Pancreas (tissue), 10 donors: Measurements from ENCODE around the gene MAP7. TPM values are rescaled to one million over a fixed set of nuclear protein-coding genes. Genes with fewer than 3 reads are reported as not detected.

Experiments used
- ATAC-seq, 4 donors: fragments of 200-7000 bp; cut with Tn5 transposase; one replicate each; pipeline versions ENCODE4 v1.8.0 to v1.9.1; 2020; ENCODE audit warnings: mild to moderate bottlenecking in 4 of 4, moderate library complexity in 4 of 4
- DNase-seq, 6 donors: peaks; one replicate each; pipeline ENCODE4 v3.0.0-alpha.2; 2020
- FAIRE-seq: peaks from 2 replicates; lab custom pipeline; 2012; peaks lifted over from hg19 to GRCh38; lab: Jason Lieb, UNC
- H3K27ac ChIP-seq, 4 donors: fragments of 200-600 bp; sonication (generic); 1 replicate in 3 of 4; 2 replicates in 1 of 4; pipeline versions ENCODE4 v1.5.0 to v1.8.0; 2020
- H3K27me3 ChIP-seq, 4 donors: fragments of 200-600 bp; one replicate each; pipeline ENCODE4 v1.8.0; 2021
- H3K36me3 ChIP-seq, 3 donors: fragments of 200-600 bp; sonication (generic) in 1 of 3; one replicate each; pipeline versions ENCODE4 v1.5.0 to v1.8.0; 2020 to 2021
- H3K4me1 ChIP-seq, 3 donors: fragments of 200-600 bp; one replicate each; pipeline ENCODE4 v1.8.0; 2021
- H3K4me3 ChIP-seq, 4 donors: fragments of 200-600 bp; sonication (generic) in 2 of 4; one replicate each; pipeline versions ENCODE4 v1.5.0 to v1.8.0; 2020 to 2021
- H3K9me3 ChIP-seq, 4 donors: fragments of 200-600 bp; one replicate each; pipeline ENCODE4 v1.8.0; 2021
- WGBS, 2 donors: extraction: QIAGEN DNeasy Blood & Tissue Kit; methylation state at CpG; one replicate each; pipeline ENCODE4 v1.1.7; 2013; 5-methylcytosine and 5-hydroxymethylcytosine counted together
- intact Hi-C, 3 donors: fragments of 100-400 bp; cut with DNase I; formaldehyde crosslinking; loops; one replicate each; pipeline versions ENCODE4 v1.11.1 to v1.14.2; 2022
- polyA plus RNA-seq, 2 donors: library from polyadenylated mRNA; stranded (reverse); fragments of 200-250 nt; gene quantifications; one replicate each; pipeline ENCODE4 v1.2.3, GENCODE V29; 2013
- total RNA-seq, 6 donors: library from RNA; stranded (reverse); fragmentation: NEBNext Ultra II Directional in 4 of 6; extraction: Animal tissue kit (Norgen Biotek cat#: 25700) in 4 of 6; gene quantifications; one replicate each; pipeline versions ENCODE4 v1.2.1 to v1.2.4, GENCODE V29; 2021 to 2023
- TF ChIP-seq, protein P1 (sequence below), 4 donors: fragments of 200-600 bp; sonication (generic) in 3 of 4; IDR thresholded peaks; one replicate each; pipeline versions ENCODE4 v1.5.0 to v1.8.0; 2021; ENCODE audit warnings: antibody characterized with exemption in 4 of 4
- donor health status: healthy with polysubstance abuse.
- donor health status: DM: no; HTN: no; CAD: no; lungs with moderate emphysema.
- donor health status: DM: no; HTN: no; CAD: no.
- donor health status: control.
- donor health status: control.
- donor health status: Bipolar disorder and iron deficiency.
- donor health status: DM: yes; HTN: yes; CAD: no.
- donor health status: DM: no; HTN: no; CAD: no.
- donor health status: DM: no; HTN: no; CAD: no.
- donor health status: DM: yes; HTN: yes; CAD: no.

MAP7 gene
- total and polyA plus RNA-seq, 8 donors, result 10.7 to 37.9 (median 24.9) TPM

DNA sequence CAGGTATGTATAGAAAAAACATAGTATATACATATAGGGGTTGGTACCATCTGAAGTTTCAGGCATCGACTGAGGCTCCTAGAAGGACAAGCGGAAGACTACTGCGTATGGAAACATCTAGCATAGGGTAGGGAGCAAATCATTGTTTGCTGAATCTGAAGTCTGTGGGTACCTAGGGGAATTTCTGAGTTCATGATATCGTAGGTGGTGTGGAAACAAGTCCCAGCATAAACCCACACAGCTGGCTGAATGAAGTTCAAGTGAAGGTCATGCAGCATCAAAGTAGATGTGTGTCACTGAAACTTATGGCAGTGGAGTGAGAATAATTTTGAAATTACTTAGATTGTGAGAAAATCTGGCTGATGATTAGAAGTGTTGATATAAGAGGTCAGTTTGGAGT, 39.4 kb downstream of the MAP7 start:
- H3K27me3 ChIP-seq, result no peaks in the 10 kb centered on the region
- TF ChIP-seq, protein P1, sequence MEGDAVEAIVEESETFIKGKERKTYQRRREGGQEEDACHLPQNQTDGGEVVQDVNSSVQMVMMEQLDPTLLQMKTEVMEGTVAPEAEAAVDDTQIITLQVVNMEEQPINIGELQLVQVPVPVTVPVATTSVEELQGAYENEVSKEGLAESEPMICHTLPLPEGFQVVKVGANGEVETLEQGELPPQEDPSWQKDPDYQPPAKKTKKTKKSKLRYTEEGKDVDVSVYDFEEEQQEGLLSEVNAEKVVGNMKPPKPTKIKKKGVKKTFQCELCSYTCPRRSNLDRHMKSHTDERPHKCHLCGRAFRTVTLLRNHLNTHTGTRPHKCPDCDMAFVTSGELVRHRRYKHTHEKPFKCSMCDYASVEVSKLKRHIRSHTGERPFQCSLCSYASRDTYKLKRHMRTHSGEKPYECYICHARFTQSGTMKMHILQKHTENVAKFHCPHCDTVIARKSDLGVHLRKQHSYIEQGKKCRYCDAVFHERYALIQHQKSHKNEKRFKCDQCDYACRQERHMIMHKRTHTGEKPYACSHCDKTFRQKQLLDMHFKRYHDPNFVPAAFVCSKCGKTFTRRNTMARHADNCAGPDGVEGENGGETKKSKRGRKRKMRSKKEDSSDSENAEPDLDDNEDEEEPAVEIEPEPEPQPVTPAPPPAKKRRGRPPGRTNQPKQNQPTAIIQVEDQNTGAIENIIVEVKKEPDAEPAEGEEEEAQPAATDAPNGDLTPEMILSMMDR (IDR thresholded peaks at IDR 0.05), result no peak
- H3K36me3 ChIP-seq, result no peaks in the 10 kb centered on the region
- H3K9me3 ChIP-seq, result no peaks in the 10 kb centered on the region
- 84 to 93% methylated on average over 4 of the region's 4 CpGs for WGBS, 2 donors
- no peak overlapping the region for H3K27ac ChIP-seq
- intact Hi-C loops, result no loop called here
- no peak for DNase-seq
- H3K4me1 ChIP-seq, result peaks cover 4 to 13% (median 10%) of the 10 kb centered on the region in 3 donors
- no peak for FAIRE-seq
- no peak overlapping the region for H3K4me3 ChIP-seq
- no peak for ATAC-seq

DNA sequence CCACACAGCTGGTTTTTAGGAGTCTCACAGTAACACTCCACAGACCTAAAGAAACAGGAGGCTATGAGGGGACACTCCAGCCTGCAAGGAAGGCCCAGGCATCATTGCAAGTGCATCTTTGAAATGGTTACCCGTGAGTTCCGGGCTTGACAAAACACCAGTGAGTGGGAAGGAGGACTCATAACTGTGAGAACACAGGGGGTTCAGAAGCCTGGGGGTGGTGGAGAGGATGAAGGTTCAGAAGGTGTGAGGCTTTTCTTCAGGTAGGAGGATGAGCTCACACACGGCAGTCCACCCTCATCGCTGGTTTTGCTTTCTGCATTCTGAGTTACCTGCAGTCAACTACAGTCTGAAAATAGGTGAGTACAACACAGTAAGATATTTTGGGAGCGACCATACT, 39.9 kb downstream of the MAP7 start:
- TF ChIP-seq, protein P1 (IDR thresholded peaks at IDR 0.05), result no peak
- Histone ChIP-seq H3K9me3 (no peaks in the 10 kb centered on the region), H3K4me1 (peaks cover 4 to 13% (median 10%) of the 10 kb centered on the region in 3 donors), H3K27ac (no peak overlapping the region), H3K27me3 (no peaks in the 10 kb centered on the region), H3K4me3 (no peak overlapping the region), H3K36me3 (no peaks in the 10 kb centered on the region)
- intact Hi-C loops, result no loop called here
- FAIRE-seq (no peak), ATAC-seq (no peak), DNase-seq (no peak)
- 93 to 98% methylated on average over 5 of the region's 5 CpGs for WGBS, 2 donors

DNA sequence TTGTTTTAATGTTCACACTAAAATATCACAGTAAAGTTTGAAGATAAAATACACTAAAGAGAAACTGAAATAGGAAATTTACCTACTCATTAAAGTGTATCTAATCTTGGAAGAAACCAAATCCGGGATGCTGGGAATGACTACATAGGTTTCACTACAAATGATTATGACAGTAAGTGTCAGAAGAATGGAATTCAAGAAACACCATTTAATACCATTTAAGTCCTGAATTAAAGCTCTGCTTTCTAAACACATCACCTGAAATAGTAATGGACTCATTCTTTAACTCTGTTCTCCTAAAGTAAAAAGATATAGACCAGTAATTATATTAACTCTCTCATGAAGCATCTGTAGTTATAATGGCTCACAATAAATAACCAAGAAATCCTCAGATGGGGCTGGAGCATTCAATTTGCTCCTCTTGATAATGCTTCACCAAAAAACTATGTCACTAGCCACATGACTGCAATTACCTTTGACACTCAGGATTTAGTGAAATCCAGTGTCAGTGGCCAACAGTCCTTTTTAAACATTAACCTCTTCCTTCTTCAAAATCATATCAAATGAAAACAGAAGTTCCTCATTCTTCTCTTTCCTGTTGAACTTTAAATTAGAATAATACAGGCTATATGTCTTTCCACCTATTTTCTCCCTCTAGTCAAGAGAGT, 41.4 kb downstream of the MAP7 start:
- no peak for FAIRE-seq
- no peaks in the 10 kb centered on the region for H3K27me3 ChIP-seq
- no peak overlapping the region for H3K27ac ChIP-seq
- no peak overlapping the region for H3K4me3 ChIP-seq
- H3K36me3 ChIP-seq, result no peaks in the 10 kb centered on the region
- TF ChIP-seq, protein P1 (IDR thresholded peaks at IDR 0.05), result no peak
- H3K9me3 ChIP-seq, result no peaks in the 10 kb centered on the region
- peaks cover 4 to 13% (median 10%) of the 10 kb centered on the region in 3 donors for H3K4me1 ChIP-seq
- no peak for ATAC-seq
- 64 to 67% methylated on average over 1 of the region's 1 CpG for WGBS, 2 donors
- intact Hi-C loops, result loop anchor here in 1 of 3 donors (5.0 kb wide), 1 partner anchor 192 kb away; no protein-coding TSS in a partner anchor
- DNase-seq, result no peak

DNA sequence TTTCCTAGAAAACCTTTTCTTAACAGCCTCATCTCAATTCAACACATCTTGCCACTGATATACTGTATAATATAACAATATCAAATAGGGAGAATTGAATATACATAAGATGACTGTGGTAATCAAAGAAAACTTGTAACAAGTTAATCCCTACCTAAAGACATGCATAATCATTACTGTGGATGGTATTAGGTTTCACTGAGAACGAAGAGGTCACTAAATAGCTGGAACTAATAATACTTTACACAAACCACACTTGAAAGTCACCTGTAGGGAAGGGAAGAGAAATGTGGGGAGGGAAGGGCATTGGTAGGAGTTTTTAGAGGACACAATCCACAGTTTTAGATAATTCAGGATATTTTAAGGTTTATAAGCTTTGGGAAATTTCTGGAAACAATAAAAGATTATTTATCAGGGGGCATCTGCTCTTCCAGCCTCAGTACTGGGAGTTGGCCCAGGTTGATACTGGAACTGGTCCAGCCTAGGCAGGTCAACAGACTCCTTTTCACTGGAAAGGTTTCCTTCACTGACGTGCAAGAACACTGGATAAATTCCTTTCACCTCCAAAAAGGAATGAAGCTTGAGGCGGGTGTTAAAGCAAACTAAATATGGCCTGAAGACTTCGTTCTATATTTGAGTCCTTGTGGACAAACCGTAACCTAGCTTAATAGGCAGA, 44.0 kb downstream of the MAP7 start:
- Histone ChIP-seq H3K9me3 (no peaks in the 10 kb centered on the region), H3K36me3 (no peaks in the 10 kb centered on the region), H3K4me3 (no peak overlapping the region), H3K27me3 (no peaks in the 10 kb centered on the region), H3K27ac (no peak overlapping the region), H3K4me1 (peaks cover 0 to under 1% (median 0%) of the 10 kb centered on the region in 3 donors)
- intact Hi-C loops, result loop anchor here in 1 of 3 donors (5.0 kb wide), 1 partner anchor 189 kb away; no protein-coding TSS in a partner anchor
- peak; percentile 47 to 75 (median 59) for ATAC-seq
- DNase-seq, result peak in 2 of 6 donors; percentile 31 to 34
- no peak for FAIRE-seq
- TF ChIP-seq, protein P1 (IDR thresholded peaks at IDR 0.05), result no peak
- WGBS, 2 donors, result 57 to 59% methylated on average over 5 of the region's 5 CpGs
